BLaER1 (cell line): ENCODE results near the gene PLAAT4.
"Not testable (repeated sequence)": the region's sequence is repeated elsewhere in the genome, so short reads cannot be mapped to it uniquely, and the experiment has no call there.

Experiments
- H3K27ac ChIP-seq: shearing (Covaris generic); formaldehyde crosslinking; 2 replicates; pipeline ENCODE4 v1.8.1; 2022
- H3K27me3 ChIP-seq: shearing (Covaris generic); formaldehyde crosslinking; 2 replicates; pipeline ENCODE4 v1.8.1; 2022
- H3K36me3 ChIP-seq: shearing (Covaris generic); formaldehyde crosslinking; 2 replicates; pipeline ENCODE4 v1.8.1; 2022
- H3K4me1 ChIP-seq: shearing (Covaris generic); formaldehyde crosslinking; 2 replicates; pipeline ENCODE4 v1.8.1; 2022
- H3K4me2 ChIP-seq: shearing (Covaris generic); formaldehyde crosslinking; 2 replicates; pipeline ENCODE4 v1.8.1; 2022
- H3K4me3 ChIP-seq: shearing (Covaris generic); formaldehyde crosslinking; 2 replicates; pipeline ENCODE4 v1.8.1; 2022
- H3K9ac ChIP-seq: shearing (Covaris generic); formaldehyde crosslinking; 2 replicates; pipeline ENCODE4 v1.8.1; 2022
- H3K9me3 ChIP-seq: shearing (Covaris generic); formaldehyde crosslinking; 2 replicates; pipeline ENCODE4 v1.8.1; 2022
- H4K20me1 ChIP-seq: shearing (Covaris generic); formaldehyde crosslinking; 2 replicates; pipeline ENCODE4 v1.8.1; 2022
- Cebpa-rat ChIP-seq: shearing (Covaris generic); IDR thresholded peaks from 2 replicates; pipeline ENCODE4 v1.8.1; 2022

Gene PLAAT4

GRCh38 chr11:63564784-63565350 is 28.3 kb downstream of the PLAAT4 start:
- Histone ChIP-seq H3K9ac (no peak overlapping the region), H3K9me3 (no peaks in the 10 kb centered on the region), H3K4me2 (peak overlapping the region; percentile 30; the same call in 1 of the 2 replicates), H3K27ac (no peak overlapping the region), H4K20me1 (no peaks in the 10 kb centered on the region), H3K4me1 (peaks cover 49% of the 10 kb centered on the region), H3K36me3 (no peaks in the 10 kb centered on the region), H3K4me3 (no peak overlapping the region), H3K27me3 (no peaks in the 10 kb centered on the region)
- TF ChIP-seq Cebpa-rat = no peak

GRCh38 chr11:63567044-63567840 is 30.6 kb downstream of the PLAAT4 start:
- no peaks in the 10 kb centered on the region for H4K20me1 ChIP-seq
- H3K9me3 ChIP-seq = no peaks in the 10 kb centered on the region
- TF ChIP-seq Cebpa-rat = no peak
- no peaks in the 10 kb centered on the region for H3K27me3 ChIP-seq
- peak overlapping the region; percentile 56 for H3K4me2 ChIP-seq
- H3K4me1 ChIP-seq = peaks cover 32% of the 10 kb centered on the region
- no peak overlapping the region for H3K4me3 ChIP-seq
- no peaks in the 10 kb centered on the region for H3K36me3 ChIP-seq
- peak overlapping the region; percentile 22; the same call in 1 of the 2 replicates for H3K27ac ChIP-seq
- H3K9ac ChIP-seq = no peak overlapping the region

- H3K27me3 ChIP-seq = no peaks in the 10 kb centered on the region
- no peaks in the 10 kb centered on the region for H3K36me3 ChIP-seq
- H3K4me2 ChIP-seq = no peak overlapping the region
- H3K4me1 ChIP-seq = peaks cover 42% of the 10 kb centered on the region
- no peaks in the 10 kb centered on the region for H3K9me3 ChIP-seq
- no peaks in the 10 kb centered on the region for H4K20me1 ChIP-seq
- no peak overlapping the region for H3K27ac ChIP-seq
- no peak overlapping the region for H3K9ac ChIP-seq
- no peak for TF ChIP-seq Cebpa-rat
- H3K4me3 ChIP-seq = no peak overlapping the region
Observed at GRCh38 chr11:63569570-63569969, 33.0 kb downstream of the PLAAT4 start.

GRCh38 chr11:63572026-63572688 is 35.5 kb downstream of the PLAAT4 start:
- H3K9me3 ChIP-seq = no peaks in the 10 kb centered on the region
- peaks cover 30% of the 10 kb centered on the region for H3K4me1 ChIP-seq
- H3K27me3 ChIP-seq = no peaks in the 10 kb centered on the region
- no peak overlapping the region for H3K27ac ChIP-seq
- H3K4me3 ChIP-seq = no peak overlapping the region
- H3K9ac ChIP-seq = no peak overlapping the region
- H3K4me2 ChIP-seq = no peak overlapping the region
- no peaks in the 10 kb centered on the region for H4K20me1 ChIP-seq
- TF ChIP-seq Cebpa-rat = no peak
- H3K36me3 ChIP-seq = no peaks in the 10 kb centered on the region

GRCh38 chr11:63573881-63574855 is 37.6 kb downstream of the PLAAT4 start:
- 0 out of 2 replicates have a peak overlapping the region, but pooled peaks have one; percentile 9 for H3K9ac ChIP-seq
- no peaks in the 10 kb centered on the region for H4K20me1 ChIP-seq
- H3K4me3 ChIP-seq = peak overlapping the region; percentile 49
- TF ChIP-seq Cebpa-rat = no peak
- peak overlapping the region; percentile 79 for H3K4me2 ChIP-seq
- H3K36me3 ChIP-seq = no peaks in the 10 kb centered on the region
- peaks cover 20% of the 10 kb centered on the region for H3K4me1 ChIP-seq
- no peaks in the 10 kb centered on the region for H3K9me3 ChIP-seq
- peak overlapping the region; percentile 69 for H3K27ac ChIP-seq
- no peaks in the 10 kb centered on the region for H3K27me3 ChIP-seq

GRCh38 chr11:63574856-63575602 is 38.4 kb downstream of the PLAAT4 start:
- H4K20me1 ChIP-seq = no peaks in the 10 kb centered on the region

GRCh38 chr11:63578882-63579281 is 42.3 kb downstream of the PLAAT4 start:
- H3K4me3 ChIP-seq, H3K4me2 ChIP-seq, H4K20me1 ChIP-seq, H3K36me3 ChIP-seq, H3K27me3 ChIP-seq, H3K27ac ChIP-seq, H3K9ac ChIP-seq: not testable (repeated sequence)
- Histone ChIP-seq H3K9me3 (peaks cover 31% of the 10 kb centered on the region), H3K4me1 (peaks cover 13% of the 10 kb centered on the region)

More at GRCh38 chr11:63574856-63575602, 38.4 kb downstream of the PLAAT4 start:
- Histone ChIP-seq H3K36me3 (no peaks in the 10 kb centered on the region), H3K9ac (0 out of 2 replicates have a peak overlapping the region, but pooled peaks have one; percentile 9), H3K27ac (peak overlapping the region; percentile 69), H3K4me3 (peak overlapping the region; percentile 49), H3K4me1 (peaks cover 20% of the 10 kb centered on the region), H3K27me3 (no peaks in the 10 kb centered on the region), H3K4me2 (peak overlapping the region; percentile 79), H3K9me3 (peaks cover 5% of the 10 kb centered on the region)
- TF ChIP-seq Cebpa-rat = no peak

- not testable (repeated sequence) for H3K4me2 ChIP-seq, H3K4me1 ChIP-seq, H3K27ac ChIP-seq, H3K4me3 ChIP-seq, H3K36me3 ChIP-seq, H3K27me3 ChIP-seq, H3K9ac ChIP-seq, H4K20me1 ChIP-seq
- peaks cover 31% of the 10 kb centered on the region for H3K9me3 ChIP-seq
Observed at GRCh38 chr11:63581224-63581623, 44.6 kb downstream of the PLAAT4 start.

GRCh38 chr11:63583357-63583677 is 46.7 kb downstream of the PLAAT4 start:
- Histone ChIP-seq H3K4me3 (no peak overlapping the region), H3K9me3 (peaks cover 31% of the 10 kb centered on the region), H3K36me3 (no peaks in the 10 kb centered on the region), H3K4me1 (no peaks in the 10 kb centered on the region), H4K20me1 (no peaks in the 10 kb centered on the region), H3K4me2 (no peak overlapping the region), H3K27ac (no peak overlapping the region), H3K27me3 (no peaks in the 10 kb centered on the region), H3K9ac (no peak overlapping the region)
- TF ChIP-seq Cebpa-rat = no peak
